Measurements from ENCODE around the gene DRG2. TPM values are rescaled to one million over a fixed set of nuclear protein-coding genes. Genes with fewer than 3 reads are reported as not detected.

Gene DRG2
- total and polyA plus RNA-seq, 9 of the 15 experiments (the other 6 are each of a cell fraction or from before 2014, with no cell fraction given): 6.6 to 36.7 (median 26.1) TPM

DNA sequence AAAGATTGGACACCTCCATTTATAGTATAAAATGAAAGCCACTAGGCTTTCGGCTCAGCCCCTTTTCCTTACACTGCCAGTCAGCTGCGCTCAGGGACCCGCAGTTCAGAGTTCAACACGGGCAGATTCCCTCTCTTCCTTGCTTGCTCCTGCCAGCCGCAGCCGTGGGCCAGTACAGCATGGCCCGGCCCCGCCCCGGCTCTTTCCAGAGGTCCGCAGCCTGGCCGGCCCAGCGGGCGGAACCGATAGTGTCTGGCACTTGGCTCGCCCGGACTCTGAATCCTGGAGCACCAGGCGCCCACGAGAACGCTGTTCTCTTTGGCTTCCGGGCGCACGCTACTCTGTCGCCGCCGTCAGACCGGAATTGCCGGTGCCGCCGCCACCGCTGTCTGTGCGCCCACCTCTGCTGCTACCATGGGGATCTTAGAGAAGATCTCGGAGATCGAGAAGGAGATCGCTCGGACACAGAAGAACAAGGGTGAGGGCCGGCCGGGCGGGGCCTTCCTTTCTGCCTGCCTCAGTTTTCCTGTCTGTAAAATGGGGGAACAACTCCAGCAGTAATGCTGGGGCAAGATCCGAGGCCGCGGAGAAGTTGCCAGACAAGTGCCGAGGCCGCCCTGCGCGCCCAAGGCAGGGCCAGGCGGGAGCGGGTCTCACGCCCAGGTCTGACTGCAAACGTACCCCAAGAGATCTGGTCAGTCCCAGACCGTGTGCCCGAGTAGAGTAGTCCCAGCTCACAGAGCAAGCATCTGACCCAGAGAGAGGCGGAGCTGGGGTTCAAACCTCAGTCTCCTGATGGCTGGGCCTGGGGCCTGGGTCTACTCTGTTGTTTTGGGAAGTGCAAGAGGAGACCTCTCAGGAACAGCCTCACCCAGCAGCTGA, at the start of gene DRG2 (continued):
- TF ChIP-seq, protein P1, sequence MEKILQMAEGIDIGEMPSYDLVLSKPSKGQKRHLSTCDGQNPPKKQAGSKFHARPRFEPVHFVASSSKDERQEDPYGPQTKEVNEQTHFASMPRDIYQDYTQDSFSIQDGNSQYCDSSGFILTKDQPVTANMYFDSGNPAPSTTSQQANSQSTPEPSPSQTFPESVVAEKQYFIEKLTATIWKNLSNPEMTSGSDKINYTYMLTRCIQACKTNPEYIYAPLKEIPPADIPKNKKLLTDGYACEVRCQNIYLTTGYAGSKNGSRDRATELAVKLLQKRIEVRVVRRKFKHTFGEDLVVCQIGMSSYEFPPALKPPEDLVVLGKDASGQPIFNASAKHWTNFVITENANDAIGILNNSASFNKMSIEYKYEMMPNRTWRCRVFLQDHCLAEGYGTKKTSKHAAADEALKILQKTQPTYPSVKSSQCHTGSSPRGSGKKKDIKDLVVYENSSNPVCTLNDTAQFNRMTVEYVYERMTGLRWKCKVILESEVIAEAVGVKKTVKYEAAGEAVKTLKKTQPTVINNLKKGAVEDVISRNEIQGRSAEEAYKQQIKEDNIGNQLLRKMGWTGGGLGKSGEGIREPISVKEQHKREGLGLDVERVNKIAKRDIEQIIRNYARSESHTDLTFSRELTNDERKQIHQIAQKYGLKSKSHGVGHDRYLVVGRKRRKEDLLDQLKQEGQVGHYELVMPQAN (IDR thresholded peaks at IDR 0.05; ENCODE audit: borderline replicate concordance): peak; percentile 56; the same call in 1 of the 2 replicates
- TF ChIP-seq ZNF445 (CRISPR knock-in tag; IDR thresholded peaks at IDR 0.05; ENCODE audit: low read depth) (no peak), RBM22 (IDR thresholded peaks at IDR 0.05; ENCODE audit: low read depth, low read length, poor library complexity, severe bottlenecking) (peak; percentile 74), RBFOX2 (IDR thresholded peaks at IDR 0.05; ENCODE audit: low read depth, low read length) (peak; percentile 93), SMAD4 (CRISPR knock-in tag; conservative IDR thresholded peaks at IDR 0.05) (peak; percentile 76), ZNF121 (CRISPR knock-in tag; conservative IDR thresholded peaks at IDR 0.05) (0 out of 2 replicates have a peak, but pooled peaks have one; percentile 6), TAL1 (IDR thresholded peaks at IDR 0.05) (peak; percentile 5; the same call in 1 of the 2 replicates), WHSC1 (IDR thresholded peaks at IDR 0.05; ENCODE audit: low read length) (no peak), NCOR1 (IDR thresholded peaks at IDR 0.05) (peak; percentile 42; the same call in 1 of the 2 replicates), PTBP1 (IDR thresholded peaks at IDR 0.05; ENCODE audit: low read depth, low read length) (peak; percentile 87; the same call in 1 of the 2 replicates), ZNF644 (tag; IDR thresholded peaks at IDR 0.05; ENCODE audit: low read depth) (no peak), CBX1 (IDR thresholded peaks at IDR 0.05; ENCODE audit: low read depth) (peak; percentile 96), HOXB6 (CRISPR knock-in tag; IDR thresholded peaks at IDR 0.05; ENCODE audit: borderline replicate concordance) (no peak), KDM5B (IDR thresholded peaks at IDR 0.05; ENCODE audit: insufficient replicate concordance, low read depth, low read length) (peak; percentile 61), FIP1L1 (IDR thresholded peaks at IDR 0.05; ENCODE audit: low read depth, low read length, poor library complexity, severe bottlenecking) (peak; percentile 94), STAT5B (CRISPR knock-in tag; IDR thresholded peaks at IDR 0.05) (no peak)
- TF ChIP-seq, protein P2, sequence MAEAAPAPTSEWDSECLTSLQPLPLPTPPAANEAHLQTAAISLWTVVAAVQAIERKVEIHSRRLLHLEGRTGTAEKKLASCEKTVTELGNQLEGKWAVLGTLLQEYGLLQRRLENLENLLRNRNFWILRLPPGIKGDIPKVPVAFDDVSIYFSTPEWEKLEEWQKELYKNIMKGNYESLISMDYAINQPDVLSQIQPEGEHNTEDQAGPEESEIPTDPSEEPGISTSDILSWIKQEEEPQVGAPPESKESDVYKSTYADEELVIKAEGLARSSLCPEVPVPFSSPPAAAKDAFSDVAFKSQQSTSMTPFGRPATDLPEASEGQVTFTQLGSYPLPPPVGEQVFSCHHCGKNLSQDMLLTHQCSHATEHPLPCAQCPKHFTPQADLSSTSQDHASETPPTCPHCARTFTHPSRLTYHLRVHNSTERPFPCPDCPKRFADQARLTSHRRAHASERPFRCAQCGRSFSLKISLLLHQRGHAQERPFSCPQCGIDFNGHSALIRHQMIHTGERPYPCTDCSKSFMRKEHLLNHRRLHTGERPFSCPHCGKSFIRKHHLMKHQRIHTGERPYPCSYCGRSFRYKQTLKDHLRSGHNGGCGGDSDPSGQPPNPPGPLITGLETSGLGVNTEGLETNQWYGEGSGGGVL (CRISPR knock-in tag; IDR thresholded peaks at IDR 0.05): no peak
- TF ChIP-seq, protein P3, sequence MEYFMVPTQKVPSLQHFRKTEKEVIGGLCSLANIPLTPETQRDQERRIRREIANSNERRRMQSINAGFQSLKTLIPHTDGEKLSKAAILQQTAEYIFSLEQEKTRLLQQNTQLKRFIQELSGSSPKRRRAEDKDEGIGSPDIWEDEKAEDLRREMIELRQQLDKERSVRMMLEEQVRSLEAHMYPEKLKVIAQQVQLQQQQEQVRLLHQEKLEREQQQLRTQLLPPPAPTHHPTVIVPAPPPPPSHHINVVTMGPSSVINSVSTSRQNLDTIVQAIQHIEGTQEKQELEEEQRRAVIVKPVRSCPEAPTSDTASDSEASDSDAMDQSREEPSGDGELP (CRISPR knock-in tag; IDR thresholded peaks at IDR 0.05; ENCODE audit: borderline replicate concordance): peak; percentile 95
